Astrocyte (in vitro differentiated cells and primary cell): Measurements from ENCODE around the gene RLBP1.

Source experiments
- CTCF ChIP-seq: IDR thresholded peaks from 2 replicates; pipeline ENCODE4 v1.5.1; 2011; ENCODE audit warnings: low read depth, mild to moderate bottlenecking, inconsistent platforms, low read length, moderate library complexity; ENCODE audit not compliant: insufficient read depth
- EZH2 ChIP-seq: IDR thresholded peaks from 2 replicates; pipeline ENCODE4 v1.6.1; 2012; ENCODE audit warnings: mild to moderate bottlenecking, low read length, inconsistent platforms; ENCODE audit not compliant: insufficient read depth

GRCh38 chr15:89208256-89208655, 13.1 kb downstream of the RLBP1 start:
- TF ChIP-seq CTCF = no peak
- no peak for TF ChIP-seq EZH2
